HCT116 (cell line): ENCODE data around the gene SEC24A. TPM values are rescaled to one million over a fixed set of nuclear protein-coding genes. Genes with fewer than 3 reads are reported as not detected.

Experiments used
- ATAC-seq: fragments of 200-7000 bp; cut with Tn5 transposase; 2 replicates; pipeline ENCODE4 v1.9.1; 2020; ENCODE audit warnings: mild to moderate bottlenecking, moderate library complexity
- BruUV-seq: library from RNA; stranded (reverse); fragments of 400-500 nt; replicated peaks from 2 replicates; lab custom pipeline; 2021; lab: Mats Ljungman, UMichigan
- CTCF ChIA-PET: fragments of 300-600 bp; sonication (Branson Sonifier 250); formaldehyde crosslinking; loops from one replicate; lab custom pipeline; 2021; ENCODE audit warnings: antibody characterized with exemption; lab: Charles Lee
- POLR2A ChIA-PET: fragments of 300-600, 350-600 bp; sonication (Branson Sonifier 250); formaldehyde crosslinking; loops from one replicate; lab custom pipeline; 2021; ENCODE audit warnings: antibody characterized with exemption; lab: Charles Lee
- RAD21 ChIA-PET, 2 experiments: fragments of 300-600 bp; sonication (Branson Sonifier 250); formaldehyde crosslinking; loops; one replicate each; lab custom pipeline; 2023; ENCODE audit warnings: low total read pairs in 2 of 2; ENCODE audit not compliant: uncharacterized antibody in 2 of 2, unreplicated experiment in 2 of 2, low non-redundant PET in 1 of 2; lab: Charles Lee
- DNase-seq: peaks from one replicate; pipeline ENCODE4 v3.0.0-alpha.2; 2010; ENCODE audit warnings: low read depth, low spot score
- H2AFZ ChIP-seq: fragments of 200-600 bp; shearing (Covaris generic), sonication (generic); 2 replicates; pipeline ENCODE4 v1.6.1; 2017; ENCODE audit warnings: low read depth, mixed run types, mixed read lengths, antibody characterized with exemption, low read length; ENCODE audit not compliant: poor library complexity, severe bottlenecking
- H3K27ac ChIP-seq: 2 replicates; pipeline ENCODE4 v1.5.1; 2012; ENCODE audit warnings: low read depth, low read length
- H3K27me3 ChIP-seq: fragments of 200-600 bp; sonication (generic); 2 replicates; pipeline ENCODE4 v1.6.1; 2016; ENCODE audit warnings: mixed run types, low read length, mixed read lengths; ENCODE audit not compliant: insufficient read depth
- H3K36me3 ChIP-seq, 2 experiments: fragments of 200-500 bp in 1 of 2; fragments of 200-600 bp in 1 of 2; sonication (Bioruptor generic) in 1 of 2; sonication (generic) in 1 of 2; 2 replicates each; pipeline versions ENCODE4 v1.5.1 to v1.6.1; 2014 to 2016; ENCODE audit warnings: low read length in 2 of 2, inconsistent platforms in 1 of 2, mixed read lengths in 1 of 2, mixed run types in 1 of 2; ENCODE audit not compliant: insufficient read depth in 2 of 2, control insufficient read depth in 1 of 2
- H3K4me1 ChIP-seq, 2 experiments: fragments of 200-600 bp in 1 of 2; sonication (generic) in 1 of 2; 2 replicates each; pipeline versions ENCODE4 v1.5.1 to v1.6.1; 2012 to 2017; ENCODE audit warnings: low read length in 2 of 2, inconsistent platforms in 1 of 2, mild to moderate bottlenecking in 1 of 2, mixed read lengths in 1 of 2, mixed run types in 1 of 2, moderate library complexity in 1 of 2; ENCODE audit not compliant: insufficient read depth in 2 of 2, control insufficient read depth in 1 of 2
- H3K4me2 ChIP-seq: fragments of 200-600 bp; sonication (generic); 2 replicates; pipeline ENCODE4 v1.6.1; 2017; ENCODE audit warnings: mixed run types, low read length, mixed read lengths
- H3K4me3 ChIP-seq, 2 experiments: fragments of 200-600 bp in 1 of 2; sonication (generic) in 1 of 2; replicated peaks in 1 of 2; 2 replicates each; pipeline ENCODE4 v1.5.1; 2011 to 2016; ENCODE audit warnings: low read length in 2 of 2, control low read depth in 1 of 2, low read depth in 1 of 2, mild to moderate bottlenecking in 1 of 2, mixed read lengths in 1 of 2, mixed run types in 1 of 2
- H3K79me2 ChIP-seq: fragments of 200-600 bp; sonication (generic); 2 replicates; pipeline ENCODE4 v1.6.1; 2017; ENCODE audit warnings: mild to moderate bottlenecking, mixed run types, low read length, moderate library complexity, mixed read lengths; ENCODE audit not compliant: insufficient read depth
- H3K9ac ChIP-seq: fragments of 200-600 bp; sonication (generic); 2 replicates; pipeline ENCODE4 v1.6.1; 2016; ENCODE audit warnings: low read length, mixed read lengths
- H3K9me2 ChIP-seq: fragments of 200-600 bp; sonication (generic), shearing (Covaris generic); 2 replicates; pipeline ENCODE4 v1.6.1; 2017; ENCODE audit warnings: mixed run types, mild to moderate bottlenecking, moderate library complexity; ENCODE audit not compliant: insufficient read depth
- H3K9me3 ChIP-seq, 2 experiments: fragments of 200-500 bp in 1 of 2; fragments of 200-600 bp in 1 of 2; sonication (Bioruptor generic) in 1 of 2; sonication (generic) in 1 of 2; 2 replicates each; pipeline ENCODE4 v1.6.1; 2014 to 2017; ENCODE audit warnings: low read length in 2 of 2, mixed read lengths in 2 of 2, inconsistent platforms in 1 of 2, low read depth in 1 of 2, mild to moderate bottlenecking in 1 of 2, mixed run types in 1 of 2, moderate library complexity in 1 of 2; ENCODE audit not compliant: control insufficient read depth in 1 of 2, insufficient read depth in 1 of 2
- H4K20me1 ChIP-seq: fragments of 200-600 bp; sonication (generic), shearing (Covaris generic); 2 replicates; pipeline ENCODE4 v1.6.1; 2017; ENCODE audit warnings: mixed run types, mild to moderate bottlenecking, moderate library complexity; ENCODE audit not compliant: insufficient read depth
- ATF3 ChIP-seq: IDR thresholded peaks from 2 replicates; pipeline ENCODE4 v1.6.1; 2012
- CEBPB ChIP-seq: IDR thresholded peaks from 2 replicates; pipeline ENCODE4 v1.6.1; 2012; ENCODE audit warnings: low read depth
- EGR1 ChIP-seq: IDR thresholded peaks from 2 replicates; pipeline ENCODE4 v1.6.1; 2012; ENCODE audit warnings: low read depth
- JUND ChIP-seq: IDR thresholded peaks from 2 replicates; pipeline ENCODE4 v1.6.1; 2012
- RAD21 ChIP-seq: IDR thresholded peaks from 2 replicates; pipeline ENCODE4 v1.6.1; 2012; ENCODE audit warnings: low read depth, mild to moderate bottlenecking
- SIN3A ChIP-seq: IDR thresholded peaks from 2 replicates; pipeline ENCODE4 v1.6.1; 2012; ENCODE audit warnings: low read depth
- SP1 ChIP-seq: IDR thresholded peaks from 2 replicates; pipeline ENCODE4 v1.6.1; 2012; ENCODE audit warnings: low read depth
- TCF7L2 ChIP-seq: IDR thresholded peaks from 2 replicates; pipeline ENCODE4 v1.7.0; 2011; ENCODE audit warnings: borderline replicate concordance, inconsistent platforms; ENCODE audit not compliant: insufficient read depth, insufficient read length; ENCODE audit errors: extremely low read depth
- ZBTB33 ChIP-seq: IDR thresholded peaks from 2 replicates; pipeline ENCODE4 v1.6.1; 2011; ENCODE audit warnings: mild to moderate bottlenecking, low read length, moderate library complexity; ENCODE audit not compliant: insufficient replicate concordance; ENCODE audit errors: extremely low read depth
- ZFX ChIP-seq: fragments of 450-650 bp; IDR thresholded peaks from 2 replicates; pipeline ENCODE4 v1.6.1; 2017
- ZNF274 ChIP-seq: fragments of 200-500 bp; sonication (Bioruptor generic); IDR thresholded peaks from 2 replicates; pipeline ENCODE4 v1.6.1; 2014; ENCODE audit warnings: mild to moderate bottlenecking, low read depth, low read length, inconsistent platforms
- intact Hi-C: fragments of 100-400 bp; cut with micrococcal nuclease; formaldehyde crosslinking; loops from 2 replicates; pipeline ENCODE4 v1.10.0; 2022
- total RNA-seq: library from RNA; stranded (reverse); gene quantifications from one replicate; pipeline ENCODE4 v1.2.1, GENCODE V29; 2021; ENCODE audit not compliant: unreplicated experiment
- TF ChIP-seq, protein P1 (sequence below): IDR thresholded peaks from 2 replicates; pipeline ENCODE4 v1.6.1; 2012; ENCODE audit warnings: low read depth
- TF ChIP-seq, protein P2 (sequence below), 3 experiments: fragments of 200-600 bp in 1 of 3; sonication (generic) in 1 of 3; IDR thresholded peaks in 2 of 3; conservative IDR thresholded peaks in 1 of 3; 2 replicates each; pipeline ENCODE4 v1.5.1; 2012 to 2017; ENCODE audit warnings: low read depth in 2 of 3, low read length in 2 of 3, antibody characterized with exemption in 1 of 3, borderline replicate concordance in 1 of 3, control low read depth in 1 of 3, mild to moderate bottlenecking in 1 of 3, mixed read lengths in 1 of 3, mixed run types in 1 of 3, moderate library complexity in 1 of 3; ENCODE audit not compliant: insufficient read depth in 1 of 3
- TF ChIP-seq, protein P3 (sequence below): IDR thresholded peaks from 2 replicates; pipeline ENCODE4 v1.6.1; 2012

SEC24A gene
- total RNA-seq, 1 experiment from 2014 or later: 16.8 TPM

DNA sequence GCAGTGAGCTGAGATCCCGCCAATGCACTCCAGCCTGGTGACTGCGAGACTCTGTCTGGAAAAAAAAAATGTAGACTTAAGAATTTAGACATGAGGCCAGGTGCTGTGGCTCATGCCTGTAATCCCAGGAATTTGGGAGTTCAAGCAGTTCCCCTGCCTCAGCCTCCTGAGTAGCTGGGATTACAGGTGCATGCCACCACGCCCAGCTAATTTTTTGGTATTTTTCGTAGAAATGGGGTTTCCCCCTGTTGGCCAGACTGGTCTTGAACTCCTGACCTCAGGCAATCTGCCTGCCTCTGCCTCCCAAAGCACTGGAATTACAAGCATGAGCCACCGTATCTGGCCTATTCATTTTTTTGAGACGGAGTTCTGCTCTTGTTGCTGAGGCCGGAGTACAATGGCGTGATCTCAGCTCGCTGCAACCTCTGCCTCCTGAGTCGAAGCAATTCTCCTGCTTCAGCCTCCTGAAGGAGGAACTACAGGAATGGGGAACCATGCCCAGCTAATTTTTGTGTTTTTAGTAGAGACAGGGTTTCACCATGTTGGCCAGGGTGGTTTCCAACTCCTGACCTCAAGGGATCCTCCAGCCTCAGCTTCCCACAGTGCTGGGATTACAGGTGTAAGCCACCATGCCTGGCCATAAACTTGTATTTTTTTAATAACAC is 124.0 kb downstream of the SEC24A start:
- H3K9me2 ChIP-seq: no peaks in the 10 kb centered on the region
- H3K79me2 ChIP-seq: peaks cover 53% of the 10 kb centered on the region
- intact Hi-C loops: no loop called here
- H3K36me3 ChIP-seq: peaks cover 58 to 63% of the 10 kb centered on the region in 2 experiments
- H3K9ac ChIP-seq: no peak overlapping the region
- no peaks in the 10 kb centered on the region for H3K9me3 ChIP-seq
- RAD21 ChIA-PET: no interaction called here
- no peaks in the 10 kb centered on the region; the same call in 1 of the 2 replicates for H4K20me1 ChIP-seq
- TF ChIP-seq TCF7L2 (no peak), ZFX (no peak), ZBTB33 (no peak), CEBPB (no peak), RAD21 (no peak), ZNF274 (no peak), EGR1 (no peak), SP1 (no peak), JUND (no peak), ATF3 (no peak), SIN3A (no peak)
- TF ChIP-seq, protein P1, sequence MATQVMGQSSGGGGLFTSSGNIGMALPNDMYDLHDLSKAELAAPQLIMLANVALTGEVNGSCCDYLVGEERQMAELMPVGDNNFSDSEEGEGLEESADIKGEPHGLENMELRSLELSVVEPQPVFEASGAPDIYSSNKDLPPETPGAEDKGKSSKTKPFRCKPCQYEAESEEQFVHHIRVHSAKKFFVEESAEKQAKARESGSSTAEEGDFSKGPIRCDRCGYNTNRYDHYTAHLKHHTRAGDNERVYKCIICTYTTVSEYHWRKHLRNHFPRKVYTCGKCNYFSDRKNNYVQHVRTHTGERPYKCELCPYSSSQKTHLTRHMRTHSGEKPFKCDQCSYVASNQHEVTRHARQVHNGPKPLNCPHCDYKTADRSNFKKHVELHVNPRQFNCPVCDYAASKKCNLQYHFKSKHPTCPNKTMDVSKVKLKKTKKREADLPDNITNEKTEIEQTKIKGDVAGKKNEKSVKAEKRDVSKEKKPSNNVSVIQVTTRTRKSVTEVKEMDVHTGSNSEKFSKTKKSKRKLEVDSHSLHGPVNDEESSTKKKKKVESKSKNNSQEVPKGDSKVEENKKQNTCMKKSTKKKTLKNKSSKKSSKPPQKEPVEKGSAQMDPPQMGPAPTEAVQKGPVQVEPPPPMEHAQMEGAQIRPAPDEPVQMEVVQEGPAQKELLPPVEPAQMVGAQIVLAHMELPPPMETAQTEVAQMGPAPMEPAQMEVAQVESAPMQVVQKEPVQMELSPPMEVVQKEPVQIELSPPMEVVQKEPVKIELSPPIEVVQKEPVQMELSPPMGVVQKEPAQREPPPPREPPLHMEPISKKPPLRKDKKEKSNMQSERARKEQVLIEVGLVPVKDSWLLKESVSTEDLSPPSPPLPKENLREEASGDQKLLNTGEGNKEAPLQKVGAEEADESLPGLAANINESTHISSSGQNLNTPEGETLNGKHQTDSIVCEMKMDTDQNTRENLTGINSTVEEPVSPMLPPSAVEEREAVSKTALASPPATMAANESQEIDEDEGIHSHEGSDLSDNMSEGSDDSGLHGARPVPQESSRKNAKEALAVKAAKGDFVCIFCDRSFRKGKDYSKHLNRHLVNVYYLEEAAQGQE: no peak
- TF ChIP-seq, protein P2, sequence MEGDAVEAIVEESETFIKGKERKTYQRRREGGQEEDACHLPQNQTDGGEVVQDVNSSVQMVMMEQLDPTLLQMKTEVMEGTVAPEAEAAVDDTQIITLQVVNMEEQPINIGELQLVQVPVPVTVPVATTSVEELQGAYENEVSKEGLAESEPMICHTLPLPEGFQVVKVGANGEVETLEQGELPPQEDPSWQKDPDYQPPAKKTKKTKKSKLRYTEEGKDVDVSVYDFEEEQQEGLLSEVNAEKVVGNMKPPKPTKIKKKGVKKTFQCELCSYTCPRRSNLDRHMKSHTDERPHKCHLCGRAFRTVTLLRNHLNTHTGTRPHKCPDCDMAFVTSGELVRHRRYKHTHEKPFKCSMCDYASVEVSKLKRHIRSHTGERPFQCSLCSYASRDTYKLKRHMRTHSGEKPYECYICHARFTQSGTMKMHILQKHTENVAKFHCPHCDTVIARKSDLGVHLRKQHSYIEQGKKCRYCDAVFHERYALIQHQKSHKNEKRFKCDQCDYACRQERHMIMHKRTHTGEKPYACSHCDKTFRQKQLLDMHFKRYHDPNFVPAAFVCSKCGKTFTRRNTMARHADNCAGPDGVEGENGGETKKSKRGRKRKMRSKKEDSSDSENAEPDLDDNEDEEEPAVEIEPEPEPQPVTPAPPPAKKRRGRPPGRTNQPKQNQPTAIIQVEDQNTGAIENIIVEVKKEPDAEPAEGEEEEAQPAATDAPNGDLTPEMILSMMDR (IDR thresholded peaks at IDR 0.05 in 2 of 3, conservative IDR thresholded peaks at IDR 0.05 in 1 of 3; ENCODE audit: borderline replicate concordance in 1 of 3, insufficient read depth in 1 of 3, low read depth in 2 of 3, low read length in 2 of 3): no peak
- TF ChIP-seq, protein P3, sequence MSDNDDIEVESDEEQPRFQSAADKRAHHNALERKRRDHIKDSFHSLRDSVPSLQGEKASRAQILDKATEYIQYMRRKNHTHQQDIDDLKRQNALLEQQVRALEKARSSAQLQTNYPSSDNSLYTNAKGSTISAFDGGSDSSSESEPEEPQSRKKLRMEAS: no peak
- ATAC-seq (no peak), DNase-seq (no peak)
- H2AFZ ChIP-seq: no peak overlapping the region
- no peaks in the 10 kb centered on the region for H3K4me1 ChIP-seq
- CTCF ChIA-PET: no interaction called here
- no peak overlapping the region for H3K4me3 ChIP-seq
- no peak overlapping the region for H3K27ac ChIP-seq
- POLR2A ChIA-PET: no interaction called here
- H3K27me3 ChIP-seq: no peaks in the 10 kb centered on the region
- no TSS peak for BruUV-seq
- H3K4me2 ChIP-seq: no peak overlapping the region
